Activated naive CD4-positive, alpha-beta T cell treated with anti-CD3 and anti-CD28 coated beads, Interleukin-2, amount 10 ng/mL, durations not matched to agents 7 days and 5 days (primary cell): ENCODE results near the gene FCHSD2.

Source experiments
- CTCF ChIA-PET: fragments of 350-600 bp; sonication (Branson Sonifier 250); formaldehyde crosslinking; loops from one replicate; lab custom pipeline; 2021; ENCODE audit warnings: antibody characterized with exemption; lab: Charles Lee
- DNase-seq: peaks from one replicate; pipeline ENCODE4 v3.0.0-alpha.2; 2020
- H3K27ac Mint-ChIP-seq: one replicate; pipeline ENCODE4 v1.8.0; 2021; ENCODE audit warnings: mild to moderate bottlenecking, moderate library complexity, mixed read lengths
- H3K27me3 Mint-ChIP-seq: one replicate; pipeline ENCODE4 v1.8.0; 2021; ENCODE audit warnings: mild to moderate bottlenecking, mixed read lengths
- H3K36me3 Mint-ChIP-seq: one replicate; pipeline ENCODE4 v1.8.0; 2021; ENCODE audit warnings: mixed read lengths
- H3K4me1 Mint-ChIP-seq: one replicate; pipeline ENCODE4 v1.8.0; 2021; ENCODE audit warnings: mixed read lengths
- H3K4me3 Mint-ChIP-seq: one replicate; pipeline ENCODE4 v1.8.0; 2021; ENCODE audit warnings: mild to moderate bottlenecking, moderate library complexity, mixed read lengths
- H3K9me3 Mint-ChIP-seq: one replicate; pipeline ENCODE4 v1.8.0; 2021; ENCODE audit warnings: mixed read lengths

Gene FCHSD2

DNA sequence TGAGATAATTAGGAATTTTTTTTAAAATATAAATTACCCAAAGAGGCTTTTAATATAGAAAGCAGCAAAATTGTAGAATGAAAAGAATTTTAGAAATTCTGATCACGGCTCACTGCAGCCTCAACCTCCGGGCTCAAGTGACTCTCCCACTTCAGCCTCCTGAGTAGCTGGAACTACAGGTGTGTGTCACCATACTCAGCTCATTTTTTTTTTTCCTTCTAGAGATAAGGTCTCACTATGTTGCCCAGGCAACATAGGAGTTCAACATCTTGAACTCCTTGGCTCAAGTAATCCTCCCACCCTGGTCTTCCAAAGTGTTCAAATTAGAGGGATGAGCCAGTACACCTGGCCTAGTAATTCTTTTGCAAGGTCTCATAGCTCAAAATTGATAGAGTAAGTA, 251.2 kb downstream of the FCHSD2 start:
- peaks cover 25% of the 10 kb centered on the region for H3K36me3 Mint-ChIP-seq
- no peaks in the 10 kb centered on the region for H3K9me3 Mint-ChIP-seq
- H3K27me3 Mint-ChIP-seq, result no peaks in the 10 kb centered on the region
- DNase-seq, result no peak
- no peak overlapping the region for H3K4me3 Mint-ChIP-seq
- no peaks in the 10 kb centered on the region for H3K4me1 Mint-ChIP-seq
- H3K27ac Mint-ChIP-seq, result no peak overlapping the region
- CTCF ChIA-PET, result no interaction called here

DNA sequence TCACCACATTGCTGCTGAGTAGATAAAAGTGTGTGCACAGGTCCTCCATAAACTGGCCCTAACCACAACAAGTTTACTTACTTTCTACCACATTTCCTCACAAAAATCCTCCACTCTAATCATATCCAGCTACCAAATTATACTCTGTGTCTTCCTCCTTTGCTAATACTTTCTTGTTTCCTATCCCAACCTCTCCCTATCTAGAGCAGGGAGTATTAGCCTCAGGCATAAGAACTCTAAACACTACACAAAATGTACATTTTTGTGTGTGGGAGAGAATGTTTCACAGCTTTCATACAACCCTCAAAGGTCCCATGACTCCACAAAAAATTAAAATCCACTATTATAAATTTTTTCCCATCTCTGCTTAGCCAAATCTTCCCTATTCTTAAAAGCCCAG, 255.5 kb downstream of the FCHSD2 start:
- H3K27me3 Mint-ChIP-seq, result no peaks in the 10 kb centered on the region
- H3K27ac Mint-ChIP-seq, result no peak overlapping the region
- no peaks in the 10 kb centered on the region for H3K9me3 Mint-ChIP-seq
- H3K4me1 Mint-ChIP-seq, result no peaks in the 10 kb centered on the region
- CTCF ChIA-PET, result no interaction called here
- no peak for DNase-seq
- H3K36me3 Mint-ChIP-seq, result peaks cover 38% of the 10 kb centered on the region
- H3K4me3 Mint-ChIP-seq, result no peak overlapping the region

DNA sequence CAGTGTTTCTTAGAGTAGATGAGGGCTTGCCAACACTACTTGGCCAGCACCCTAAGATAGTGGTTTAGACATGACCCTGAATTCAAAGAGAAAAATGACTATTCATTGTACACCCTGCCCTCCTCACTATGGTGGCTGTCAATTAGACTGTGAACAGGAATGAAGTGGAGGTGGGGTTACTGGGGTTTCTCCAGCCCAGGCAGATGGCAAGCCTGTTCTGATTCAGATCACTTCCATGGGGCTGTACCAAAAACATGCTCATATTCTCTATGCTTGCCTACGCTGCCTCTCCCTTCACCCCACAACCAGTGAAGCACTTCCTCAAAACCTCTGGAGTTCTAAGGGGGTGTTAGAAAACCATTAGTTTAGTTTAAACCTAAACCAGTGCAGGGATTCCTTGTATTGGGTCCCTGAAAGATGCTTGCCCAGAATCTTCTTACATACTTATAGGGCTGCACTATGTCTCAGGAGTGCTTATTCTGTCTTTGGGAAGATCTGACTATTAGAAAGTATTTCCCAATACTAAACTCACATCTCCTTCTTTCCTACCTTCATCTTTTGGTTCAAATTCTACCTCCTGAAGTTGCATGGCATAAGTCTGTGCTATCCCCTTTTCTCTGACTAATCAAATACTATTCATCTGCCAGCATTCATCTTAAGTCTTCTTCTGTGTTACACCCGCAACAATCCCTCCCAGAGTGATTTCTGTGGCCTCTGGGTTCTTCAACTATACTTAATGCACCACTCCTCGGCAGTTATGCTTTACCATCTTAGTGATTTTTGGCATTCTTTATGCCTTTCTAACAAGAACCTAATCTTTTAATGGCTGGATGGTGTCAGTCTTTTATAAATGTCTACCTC, 256.1 kb downstream of the FCHSD2 start:
- H3K27ac Mint-ChIP-seq, result no peak overlapping the region

DNA sequence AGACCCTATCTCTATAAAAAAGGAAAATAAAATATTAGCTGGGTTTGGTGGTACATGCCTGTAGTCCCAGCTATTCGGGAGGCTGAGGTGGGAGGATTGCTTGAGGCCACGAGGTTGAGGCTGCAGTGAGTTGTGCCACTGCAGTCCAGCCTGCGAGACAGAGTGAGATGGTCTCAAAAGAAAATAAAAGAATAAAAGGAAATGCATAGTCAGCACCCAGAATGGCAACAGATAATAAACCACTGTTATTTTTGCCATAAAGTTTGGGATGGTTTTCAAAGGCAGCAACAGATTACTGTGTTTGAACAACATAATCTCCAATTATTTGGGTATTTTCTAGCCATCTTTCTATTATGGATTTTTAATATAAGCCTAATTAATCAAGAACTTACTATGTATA, 266.0 kb downstream of the FCHSD2 start:
- Mint-ChIP-seq H3K27me3 (no peaks in the 10 kb centered on the region), H3K4me3 (no peak overlapping the region), H3K36me3 (peaks cover 22% of the 10 kb centered on the region), H3K27ac (no peak overlapping the region), H3K4me1 (no peaks in the 10 kb centered on the region), H3K9me3 (peaks cover 2% of the 10 kb centered on the region)
- no peak for DNase-seq
- CTCF ChIA-PET, result no interaction called here

More for the DNA sequence above, 256.1 kb downstream of the FCHSD2 start:
- CTCF ChIA-PET, result no interaction called here
- Mint-ChIP-seq H3K9me3 (no peaks in the 10 kb centered on the region), H3K27me3 (no peaks in the 10 kb centered on the region), H3K4me3 (no peak overlapping the region), H3K36me3 (peaks cover 44% of the 10 kb centered on the region), H3K4me1 (no peaks in the 10 kb centered on the region)
- no peak for DNase-seq

DNA sequence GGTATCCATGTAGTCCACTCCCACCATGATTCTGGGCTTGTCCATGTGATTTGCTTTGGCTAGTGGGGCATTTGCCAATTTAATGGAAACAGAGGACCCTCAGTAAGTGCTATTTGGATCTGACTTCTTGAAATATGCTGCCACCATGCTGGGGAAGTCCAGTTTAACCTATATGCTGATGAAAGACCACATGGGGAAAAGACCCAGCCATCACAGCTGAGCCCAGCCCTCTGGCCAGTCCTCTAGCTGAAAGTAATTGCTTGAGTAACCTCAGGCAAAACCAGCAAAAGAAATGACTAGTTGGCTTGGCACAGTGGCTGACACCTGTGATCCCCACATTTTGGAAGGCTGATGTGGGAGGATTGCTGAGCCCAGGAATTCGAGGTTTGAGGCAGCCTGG, 266.4 kb downstream of the FCHSD2 start:
- H3K27ac Mint-ChIP-seq, result no peak overlapping the region
- no peak for DNase-seq
- H3K9me3 Mint-ChIP-seq, result peaks cover 2% of the 10 kb centered on the region
- no peaks in the 10 kb centered on the region for H3K4me1 Mint-ChIP-seq
- H3K4me3 Mint-ChIP-seq, result no peak overlapping the region
- H3K36me3 Mint-ChIP-seq, result peaks cover 18% of the 10 kb centered on the region
- CTCF ChIA-PET, result no interaction called here
- H3K27me3 Mint-ChIP-seq, result no peaks in the 10 kb centered on the region

DNA sequence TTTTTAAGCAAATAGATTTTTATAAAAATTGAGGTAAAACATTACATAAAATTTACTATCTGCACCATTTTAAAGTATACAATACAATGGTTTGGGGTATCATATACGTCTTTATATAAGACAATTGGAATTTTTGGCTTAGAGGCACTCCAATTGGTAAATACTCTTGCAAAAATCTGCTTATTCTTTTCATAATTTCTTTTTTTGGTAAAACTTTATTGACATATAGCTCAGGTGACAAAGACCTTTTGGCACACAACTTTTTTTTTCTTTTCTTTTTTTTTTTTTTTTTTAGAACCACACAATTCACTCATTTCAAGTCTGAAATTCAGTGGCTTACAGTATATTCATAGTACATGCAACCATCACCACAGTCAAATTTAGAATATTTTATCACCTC, 270.1 kb downstream of the FCHSD2 start:
- peaks cover 18% of the 10 kb centered on the region for H3K36me3 Mint-ChIP-seq
- no peak overlapping the region for H3K4me3 Mint-ChIP-seq
- H3K4me1 Mint-ChIP-seq, result peaks cover 13% of the 10 kb centered on the region
- H3K27me3 Mint-ChIP-seq, result no peaks in the 10 kb centered on the region
- H3K9me3 Mint-ChIP-seq, result no peaks in the 10 kb centered on the region
- no peak overlapping the region for H3K27ac Mint-ChIP-seq
- no peak for DNase-seq
- CTCF ChIA-PET, result no interaction called here

DNA sequence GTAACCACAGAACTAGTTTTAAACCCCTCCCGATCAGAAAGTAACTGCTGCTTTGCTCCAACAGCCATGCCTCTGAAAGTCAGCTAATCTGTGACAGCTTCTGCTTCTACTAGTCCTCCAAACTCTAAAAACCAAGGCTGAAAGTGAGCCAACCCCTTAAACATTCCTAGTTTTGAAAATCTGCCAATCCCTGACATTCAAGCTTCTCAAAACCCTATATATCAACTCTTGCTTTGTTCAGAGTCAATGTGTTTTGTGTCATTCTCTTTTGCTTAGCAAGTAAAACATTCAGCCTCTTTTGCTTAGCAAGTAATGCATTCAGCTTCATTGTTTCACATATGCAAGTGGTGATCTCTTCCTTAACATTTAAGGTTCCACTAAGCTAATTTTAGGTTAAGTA, 271.0 kb downstream of the FCHSD2 start:
- H3K4me1 Mint-ChIP-seq, result peaks cover 13% of the 10 kb centered on the region
- H3K9me3 Mint-ChIP-seq, result no peaks in the 10 kb centered on the region
- H3K36me3 Mint-ChIP-seq, result peaks cover 22% of the 10 kb centered on the region
- DNase-seq, result no peak
- no peak overlapping the region for H3K27ac Mint-ChIP-seq
- CTCF ChIA-PET, result no interaction called here
- H3K27me3 Mint-ChIP-seq, result no peaks in the 10 kb centered on the region
- no peak overlapping the region for H3K4me3 Mint-ChIP-seq

DNA sequence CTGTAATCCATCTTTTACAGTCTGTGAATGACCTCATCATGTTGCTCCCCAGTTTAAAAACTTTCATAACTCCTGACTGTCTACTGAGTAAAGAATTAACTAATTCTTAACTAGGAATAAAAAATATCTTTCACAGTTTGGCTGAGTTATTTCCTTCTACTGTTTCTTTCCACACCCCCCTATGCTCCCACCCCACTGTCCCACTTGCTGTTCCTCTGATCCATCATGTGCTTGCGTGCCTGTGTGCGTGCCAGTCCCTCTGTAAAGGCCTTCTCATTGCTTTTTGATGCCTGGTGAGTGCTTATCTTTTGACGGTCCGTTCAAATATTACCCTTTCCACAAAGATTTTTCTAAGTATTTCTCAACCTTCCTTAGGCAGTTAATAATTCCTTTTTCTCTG, 272.3 kb downstream of the FCHSD2 start:
- Mint-ChIP-seq H3K36me3 (peaks cover 23% of the 10 kb centered on the region), H3K4me1 (peaks cover 13% of the 10 kb centered on the region)
- CTCF ChIA-PET, result no interaction called here

DNA sequence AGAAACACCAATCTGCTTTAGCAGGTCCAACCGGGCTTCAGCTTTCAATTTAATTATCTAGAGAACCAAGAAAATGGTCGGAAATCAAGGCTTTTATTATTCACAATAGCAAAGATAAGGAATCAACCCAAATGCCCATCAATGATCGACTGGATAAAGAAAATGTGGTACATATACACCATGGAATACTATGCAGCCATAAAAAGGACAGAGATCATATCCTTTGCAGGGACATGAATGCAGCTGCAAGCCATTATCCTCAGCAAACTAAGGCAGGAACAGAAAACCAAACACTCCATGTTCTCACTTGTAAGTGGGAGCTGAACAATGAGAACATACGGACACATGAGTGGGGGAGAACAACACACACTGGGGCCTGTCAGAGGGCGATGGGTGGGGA, 274.1 kb downstream of the FCHSD2 start:
- Mint-ChIP-seq H3K9me3 (no peaks in the 10 kb centered on the region), H3K4me1 (peaks cover 13% of the 10 kb centered on the region), H3K4me3 (no peak overlapping the region), H3K27me3 (no peaks in the 10 kb centered on the region), H3K36me3 (peaks cover 23% of the 10 kb centered on the region), H3K27ac (no peak overlapping the region)
- DNase-seq, result no peak
- CTCF ChIA-PET, result interaction anchor here (0.8 kb wide), 1 partner anchor 37 kb away, joined by 4 read pairs; no protein-coding TSS in a partner anchor

More for the DNA sequence above, 272.3 kb downstream of the FCHSD2 start:
- Mint-ChIP-seq H3K4me3 (no peak overlapping the region), H3K27ac (no peak overlapping the region), H3K9me3 (no peaks in the 10 kb centered on the region), H3K27me3 (no peaks in the 10 kb centered on the region)
- DNase-seq, result no peak

DNA sequence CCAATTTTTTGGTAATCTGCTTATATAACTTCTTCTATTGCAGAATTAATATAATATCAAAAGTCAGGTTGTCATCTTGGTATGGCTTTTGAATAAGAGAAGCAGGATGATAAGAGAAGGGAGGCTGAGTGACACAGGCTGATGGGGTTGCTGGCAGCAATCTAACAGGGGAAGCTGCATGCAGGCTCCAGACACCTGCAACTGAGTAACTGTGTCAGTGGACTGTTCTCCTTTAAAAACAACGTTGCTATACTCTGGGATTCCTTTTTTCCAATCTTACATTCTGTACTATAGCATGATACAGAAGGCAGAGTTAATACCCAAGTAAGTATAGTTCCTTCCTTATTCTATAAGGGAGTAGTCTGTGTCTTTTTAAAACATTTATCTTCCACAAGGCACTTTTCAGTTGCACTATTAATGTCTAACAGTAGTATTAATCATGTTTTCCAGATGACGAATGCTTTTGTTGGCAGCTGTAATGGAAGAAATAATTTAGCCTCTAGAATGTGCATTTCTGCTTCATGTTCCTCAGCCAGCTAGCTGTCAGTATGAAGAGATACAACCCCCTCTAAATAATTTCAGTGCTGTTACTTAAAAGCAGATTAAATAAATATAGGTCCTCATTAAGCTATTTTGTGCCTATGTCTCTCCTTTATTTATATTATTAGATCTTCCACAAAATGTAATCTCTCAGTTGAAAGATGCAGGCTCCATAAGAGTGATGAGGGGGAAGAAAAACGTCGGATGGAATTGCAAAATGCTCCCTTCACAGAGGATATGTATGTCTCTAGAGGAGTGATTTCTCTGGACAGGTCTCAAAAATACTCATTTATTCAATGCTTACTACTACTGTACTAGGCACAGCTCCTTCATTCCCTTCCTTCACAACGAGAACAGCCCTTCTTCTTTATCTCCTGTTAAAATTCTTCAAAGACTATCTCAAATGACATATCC, 277.1 kb downstream of the FCHSD2 start:
- H3K36me3 Mint-ChIP-seq, result peaks cover 19% of the 10 kb centered on the region
- CTCF ChIA-PET, result no interaction called here
- H3K27me3 Mint-ChIP-seq, result no peaks in the 10 kb centered on the region
- no peak overlapping the region for H3K4me3 Mint-ChIP-seq
- no peak overlapping the region for H3K27ac Mint-ChIP-seq
- no peak for DNase-seq
- H3K4me1 Mint-ChIP-seq, result peaks cover 11% of the 10 kb centered on the region
- H3K9me3 Mint-ChIP-seq, result no peaks in the 10 kb centered on the region

DNA sequence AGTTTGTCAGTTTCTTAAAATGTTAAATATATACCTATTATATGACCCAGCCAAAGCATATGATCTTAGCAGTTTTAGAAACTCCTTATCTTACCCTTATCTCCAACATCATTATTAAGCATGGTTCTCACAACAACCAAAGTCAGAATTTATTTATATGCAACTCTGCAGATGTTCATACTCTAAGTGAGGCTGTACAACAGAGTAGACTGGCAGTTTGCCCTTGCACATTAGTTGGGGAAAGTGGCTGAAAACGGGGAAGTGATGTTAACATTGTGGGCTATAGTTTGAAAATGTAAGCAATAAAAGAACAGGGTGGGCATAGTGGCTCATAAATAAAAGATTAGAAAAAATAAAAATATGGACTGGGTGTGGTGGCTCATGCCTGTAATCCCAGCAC, 278.2 kb downstream of the FCHSD2 start:
- Mint-ChIP-seq H3K4me1 (peaks cover 2% of the 10 kb centered on the region), H3K4me3 (no peak overlapping the region), H3K36me3 (peaks cover 19% of the 10 kb centered on the region), H3K9me3 (no peaks in the 10 kb centered on the region), H3K27ac (no peak overlapping the region), H3K27me3 (no peaks in the 10 kb centered on the region)
- DNase-seq, result no peak
- CTCF ChIA-PET, result no interaction called here

DNA sequence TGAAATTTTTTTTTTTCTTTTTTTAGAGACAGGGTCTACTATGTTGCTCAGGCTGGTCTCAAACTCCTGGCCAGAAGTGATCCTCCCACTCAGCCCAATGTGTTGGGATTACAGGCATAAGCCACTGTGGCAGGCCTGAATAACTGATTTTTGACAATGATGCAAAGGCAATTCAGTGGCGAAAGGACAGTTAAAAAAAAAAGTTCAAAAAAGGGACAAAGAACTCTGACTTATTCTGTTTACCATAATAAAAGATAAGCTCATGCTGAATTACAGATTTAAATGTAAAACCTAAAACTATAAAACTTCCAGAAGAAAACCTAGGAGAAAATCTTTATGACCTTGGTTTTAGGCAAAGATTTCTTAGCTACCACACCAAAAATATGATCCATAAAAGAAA, 279.0 kb downstream of the FCHSD2 start:
- DNase-seq, result no peak
- Mint-ChIP-seq H3K4me3 (no peak overlapping the region), H3K27me3 (no peaks in the 10 kb centered on the region), H3K9me3 (no peaks in the 10 kb centered on the region), H3K27ac (no peak overlapping the region), H3K36me3 (peaks cover 21% of the 10 kb centered on the region), H3K4me1 (peaks cover 1% of the 10 kb centered on the region)
- CTCF ChIA-PET, result no interaction called here

DNA sequence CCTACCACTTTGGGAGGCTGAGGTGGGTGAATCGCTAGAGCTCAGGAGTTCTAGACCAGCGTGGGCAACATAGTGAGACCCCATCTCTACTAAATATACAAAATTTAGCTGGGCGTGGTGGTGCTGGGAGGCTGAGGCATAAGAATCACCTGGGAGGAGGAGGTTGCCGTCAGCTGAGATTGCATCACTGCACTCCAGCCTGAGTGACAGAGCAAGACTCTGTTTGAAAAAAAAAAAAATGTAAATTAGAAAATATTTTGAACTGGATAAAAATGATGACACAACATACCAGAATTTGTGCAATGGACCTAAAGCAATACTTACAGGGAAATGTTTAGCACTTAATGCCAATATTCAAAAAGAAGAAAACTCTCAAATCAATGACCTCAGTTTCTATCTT, 281.5 kb downstream of the FCHSD2 start:
- DNase-seq, result no peak
- Mint-ChIP-seq H3K27me3 (no peaks in the 10 kb centered on the region), H3K36me3 (peaks cover 6% of the 10 kb centered on the region), H3K4me1 (no peaks in the 10 kb centered on the region), H3K9me3 (no peaks in the 10 kb centered on the region), H3K4me3 (no peak overlapping the region), H3K27ac (no peak overlapping the region)
- CTCF ChIA-PET, result no interaction called here

DNA sequence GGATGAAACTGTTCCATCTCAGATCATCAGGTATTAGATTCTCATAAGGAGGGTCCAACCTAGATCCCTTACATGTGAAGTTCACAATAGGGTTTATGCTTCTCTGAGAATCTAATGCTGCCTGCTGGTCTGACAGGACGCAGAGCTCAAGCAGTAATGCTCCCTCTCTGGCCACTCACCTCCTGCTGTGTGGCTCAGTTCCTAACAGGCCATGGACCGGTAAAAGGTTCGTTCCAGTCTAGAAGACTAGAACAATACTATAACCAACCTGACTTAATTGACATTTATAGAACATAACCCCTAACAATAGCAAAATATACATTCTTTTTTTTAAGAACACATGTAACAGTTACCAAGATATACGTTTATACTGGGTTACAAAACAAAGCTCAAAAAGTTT, 282.1 kb downstream of the FCHSD2 start:
- Mint-ChIP-seq H3K9me3 (no peaks in the 10 kb centered on the region), H3K4me3 (no peak overlapping the region), H3K4me1 (no peaks in the 10 kb centered on the region), H3K27ac (no peak overlapping the region), H3K36me3 (peaks cover 4% of the 10 kb centered on the region), H3K27me3 (no peaks in the 10 kb centered on the region)
- no peak for DNase-seq
- CTCF ChIA-PET, result no interaction called here
